Stimulated activated CD4-positive, alpha-beta T cell treated with anti-CD3 and anti-CD28 coated beads, Interleukin-4, amount 100 ng/mL, for 24 hours (primary cell): ENCODE data around the gene CLEC18A.
A peak's percentile ranks its signal among the peaks of the same experiment; 100 is the strongest.
"Not testable (repeated sequence)": the region's sequence is repeated elsewhere in the genome, so short reads cannot be mapped to it uniquely, and the experiment has no call there.

ENCODE experiments used
- DNase-seq: peaks from one replicate; pipeline ENCODE4 v3.0.0-alpha.2; 2020

CLEC18A gene

GRCh38 chr16:69931631-69932030 is 19.5 kb upstream of the CLEC18A start:
- no peak for DNase-seq

GRCh38 chr16:69932228-69932627 is 18.9 kb upstream of the CLEC18A start:
- no peak for DNase-seq

- DNase-seq = no peak
Observed at GRCh38 chr16:69932691-69933392, 18.3 kb upstream of the CLEC18A start.

- DNase-seq = no peak
Observed at GRCh38 chr16:69934044-69934443, 17.1 kb upstream of the CLEC18A start.

GRCh38 chr16:69934751-69935150 is 16.4 kb upstream of the CLEC18A start:
- no peak for DNase-seq

- no peak for DNase-seq
Observed at GRCh38 chr16:69935278-69935711, 15.8 kb upstream of the CLEC18A start.

- no peak for DNase-seq
Observed at GRCh38 chr16:69935740-69936139, 15.4 kb upstream of the CLEC18A start.

GRCh38 chr16:69936252-69936651 is 14.9 kb upstream of the CLEC18A start:
- DNase-seq = no peak

- DNase-seq = no peak
Observed at GRCh38 chr16:69936751-69937211, 14.4 kb upstream of the CLEC18A start.

- no peak for DNase-seq
Observed at GRCh38 chr16:69937465-69937951, 13.6 kb upstream of the CLEC18A start.

GRCh38 chr16:69938981-69939820 is 11.9 kb upstream of the CLEC18A start:
- DNase-seq = peak; percentile 1

- peak; percentile 2 for DNase-seq
Observed at GRCh38 chr16:69939821-69940585, 11.1 kb upstream of the CLEC18A start.

GRCh38 chr16:69940676-69941075 is 10.5 kb upstream of the CLEC18A start:
- DNase-seq = peak; percentile 1

GRCh38 chr16:69941251-69942098 is 9.7 kb upstream of the CLEC18A start:
- peak; percentile 2 for DNase-seq

GRCh38 chr16:69942099-69942491 is 9.0 kb upstream of the CLEC18A start:
- DNase-seq = no peak

- DNase-seq = peak; percentile 1
Observed at GRCh38 chr16:69942627-69943170, 8.4 kb upstream of the CLEC18A start.

GRCh38 chr16:69943241-69944036 is 7.7 kb upstream of the CLEC18A start:
- DNase-seq = not testable (repeated sequence)

- not testable (repeated sequence) for DNase-seq
Observed at GRCh38 chr16:69950411-69950810, 723 bp upstream of the CLEC18A start.

- DNase-seq = not testable (repeated sequence)
Observed at GRCh38 chr16:69951672-69952031, 518 bp downstream of the CLEC18A start.

- DNase-seq = not testable (repeated sequence)
Observed at GRCh38 chr16:69952116-69952515, 982 bp downstream of the CLEC18A start.
